Hepatocyte (in vitro differentiated cells): Measurements from ENCODE around the gene MRPL42.

Experiments used
- CTCF ChIP-seq: fragments of 200-600 bp; sonication (generic); IDR thresholded peaks from 2 replicates; pipeline ENCODE4 v1.5.1; 2016; ENCODE audit warnings: antibody characterized with exemption, mild to moderate bottlenecking; ENCODE audit not compliant: poor library complexity
- EZH2 ChIP-seq: fragments of 200-600 bp; sonication (generic); IDR thresholded peaks from 2 replicates; pipeline ENCODE4 v1.6.1; 2016; ENCODE audit warnings: antibody characterized with exemption, mild to moderate bottlenecking, borderline replicate concordance
- EZH2phosphoT487 ChIP-seq: fragments of 200-600 bp; sonication (generic); IDR thresholded peaks from one replicate; pipeline ENCODE4 v1.6.1; 2018; ENCODE audit warnings: antibody characterized with exemption, mild to moderate bottlenecking, low read depth, moderate library complexity; ENCODE audit not compliant: unreplicated experiment, severe bottlenecking

- no peak for TF ChIP-seq CTCF
- TF ChIP-seq EZH2, result no peak
- no peak for TF ChIP-seq EZH2phosphoT487
Measured at GRCh38 chr12:93550748-93551611, 83.7 kb downstream of the MRPL42 start.
